Measurements from ENCODE around the gene DIS3L2.
"Not testable (repeated sequence)": the region's sequence is repeated elsewhere in the genome, so short reads cannot be mapped to it uniquely, and the experiment has no call there.

DIS3L2 gene

DNA sequence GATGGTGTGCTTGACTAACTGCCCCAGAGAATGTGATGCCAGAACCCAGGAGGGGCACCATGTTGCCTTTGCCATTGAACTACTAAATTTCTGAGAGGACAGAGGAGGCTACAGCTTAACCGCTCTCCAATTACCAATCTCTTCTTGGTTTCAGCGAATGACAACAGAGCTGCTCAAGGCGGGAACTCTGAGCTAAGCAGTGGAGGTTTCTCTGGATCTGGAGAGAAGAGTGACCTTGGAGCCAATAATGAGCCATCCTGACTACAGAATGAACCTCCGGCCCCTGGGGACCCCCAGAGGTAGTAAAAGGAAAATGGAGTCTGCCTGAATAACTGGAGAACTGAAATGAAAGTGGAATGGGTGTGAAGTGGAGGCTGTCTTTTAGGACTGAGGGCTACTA lies 53.2 kb downstream of the DIS3L2 start:
- peaks cover 4% of the 10 kb centered on the region for H3K9me3 ChIP-seq (ENCODE audit: low read length)
- H3K4me3 ChIP-seq (ENCODE audit: low read length), result no peak overlapping the region
- peaks cover 1% of the 10 kb centered on the region for H3K4me1 ChIP-seq (ENCODE audit: insufficient read depth, low read length)
- no peaks in the 10 kb centered on the region for H3K27me3 ChIP-seq (ENCODE audit: insufficient read depth, low read length)
- H2AFZ ChIP-seq (ENCODE audit: low read depth, low read length), result no peak overlapping the region
- peaks cover 15% of the 10 kb centered on the region for H3K36me3 ChIP-seq (ENCODE audit: insufficient read depth, low read length)

- H2AFZ ChIP-seq (ENCODE audit: low read depth, low read length), result no peak overlapping the region
- no peaks in the 10 kb centered on the region for H3K27me3 ChIP-seq (ENCODE audit: insufficient read depth, low read length)
- H3K4me1 ChIP-seq (ENCODE audit: insufficient read depth, low read length), result no peaks in the 10 kb centered on the region
- H3K36me3 ChIP-seq (ENCODE audit: insufficient read depth, low read length), result peaks cover 19% of the 10 kb centered on the region
- H3K9me3 ChIP-seq (ENCODE audit: low read length), result no peaks in the 10 kb centered on the region
- no peak overlapping the region for H3K4me3 ChIP-seq (ENCODE audit: low read length)
Observed at GRCh38 chr2:232018181-232018580, 56.7 kb downstream of the DIS3L2 start.

GRCh38 chr2:232022718-232023117 lies 61.2 kb downstream of the DIS3L2 start:
- H3K27me3 ChIP-seq (ENCODE audit: insufficient read depth, low read length), result no peaks in the 10 kb centered on the region
- no peak overlapping the region for H3K4me3 ChIP-seq (ENCODE audit: low read length)
- no peak overlapping the region for H2AFZ ChIP-seq (ENCODE audit: low read depth, low read length)
- H3K9me3 ChIP-seq (ENCODE audit: low read length), result no peaks in the 10 kb centered on the region
- H3K4me1 ChIP-seq (ENCODE audit: insufficient read depth, low read length), result no peaks in the 10 kb centered on the region
- H3K36me3 ChIP-seq (ENCODE audit: insufficient read depth, low read length), result peaks cover 29% of the 10 kb centered on the region

DNA sequence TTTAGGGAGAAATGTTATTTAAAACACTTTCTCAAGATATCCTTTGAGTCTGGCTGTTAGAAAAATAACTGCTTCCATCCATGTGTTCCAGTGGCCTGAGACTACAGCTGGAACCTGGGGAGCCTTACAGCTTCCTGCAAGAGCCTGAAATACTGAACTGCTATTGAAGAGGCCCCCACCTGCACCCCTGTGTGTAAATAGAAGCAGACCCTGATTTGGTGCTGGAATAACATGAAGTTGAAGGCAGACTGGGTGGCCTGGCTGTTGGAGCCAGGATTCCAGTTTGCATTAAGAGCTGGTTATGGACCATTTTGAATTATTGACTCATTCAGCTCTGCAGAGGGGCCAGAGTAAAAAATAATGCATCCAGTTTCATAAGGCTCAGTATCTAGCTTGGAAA lies 61.9 kb downstream of the DIS3L2 start:
- Histone ChIP-seq H3K4me3 (ENCODE audit: low read length) (no peak overlapping the region), H3K36me3 (ENCODE audit: insufficient read depth, low read length) (peaks cover 29% of the 10 kb centered on the region), H3K4me1 (ENCODE audit: insufficient read depth, low read length) (no peaks in the 10 kb centered on the region), H3K27me3 (ENCODE audit: insufficient read depth, low read length) (no peaks in the 10 kb centered on the region), H3K9me3 (ENCODE audit: low read length) (no peaks in the 10 kb centered on the region), H2AFZ (ENCODE audit: low read depth, low read length) (no peak overlapping the region)

DNA sequence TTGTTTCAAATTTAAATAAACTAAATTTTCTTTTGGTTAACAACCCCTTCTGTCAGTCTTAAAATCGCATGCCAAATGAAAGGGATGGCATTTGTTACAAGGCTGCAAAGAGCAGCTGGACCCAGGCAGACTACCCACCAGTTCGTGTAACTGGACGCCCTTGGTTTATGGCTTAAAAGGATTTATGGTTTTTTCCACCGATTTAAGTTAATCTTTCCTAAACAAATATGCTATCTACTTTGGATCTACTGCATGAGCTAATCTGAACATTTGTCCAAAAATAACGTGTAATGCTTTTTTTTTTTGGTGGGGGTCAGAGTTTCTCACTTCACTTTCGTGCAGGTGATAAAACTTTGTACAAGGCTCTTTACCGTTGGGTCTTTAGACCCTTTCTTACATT lies 62.9 kb downstream of the DIS3L2 start:
- Histone ChIP-seq H3K36me3 (ENCODE audit: insufficient read depth, low read length) (peaks cover 25% of the 10 kb centered on the region), H3K4me1 (ENCODE audit: insufficient read depth, low read length) (no peaks in the 10 kb centered on the region), H3K4me3 (ENCODE audit: low read length) (no peak overlapping the region), H3K27me3 (ENCODE audit: insufficient read depth, low read length) (no peaks in the 10 kb centered on the region), H3K9me3 (ENCODE audit: low read length) (no peaks in the 10 kb centered on the region), H2AFZ (ENCODE audit: low read depth, low read length) (no peak overlapping the region)

DNA sequence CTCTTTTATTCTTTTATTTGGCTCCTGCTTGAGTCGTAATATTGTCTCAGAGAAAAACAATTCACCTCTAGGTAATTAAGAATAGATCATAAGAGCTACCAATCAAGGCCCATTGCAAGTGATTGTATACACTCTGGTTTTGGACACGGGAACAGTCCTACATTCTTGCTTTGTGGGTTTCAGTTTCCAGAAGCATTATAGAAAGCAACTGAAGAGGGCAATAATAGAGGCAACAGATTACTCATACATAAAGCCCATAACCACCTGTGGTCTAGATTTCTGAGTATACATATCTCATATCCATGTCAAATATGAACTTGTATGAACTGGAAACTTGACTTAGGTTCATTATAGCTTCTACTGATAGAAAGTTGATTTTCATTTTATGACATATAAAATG lies 65.4 kb downstream of the DIS3L2 start:
- H3K9me3 ChIP-seq (ENCODE audit: low read length), result no peaks in the 10 kb centered on the region

DNA sequence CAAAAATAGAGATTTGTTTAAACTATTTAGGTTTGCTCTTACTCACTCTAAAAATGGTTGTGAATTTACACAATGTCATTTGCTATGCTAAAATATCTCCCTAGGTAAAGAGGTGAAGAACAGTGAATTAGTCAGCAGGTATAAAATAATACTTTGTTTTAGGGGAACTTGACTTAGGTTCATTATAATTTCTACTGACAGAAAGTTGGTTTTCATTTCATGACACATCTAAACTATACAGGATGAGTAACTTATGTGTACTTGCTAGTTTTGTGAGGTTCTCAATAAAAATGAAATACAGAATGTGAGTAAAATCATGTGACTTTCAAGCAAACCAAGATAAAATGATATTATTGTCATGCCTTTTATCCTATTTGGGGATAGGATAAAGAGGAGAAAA lies 66.0 kb downstream of the DIS3L2 start:
- Histone ChIP-seq H3K36me3 (ENCODE audit: insufficient read depth, low read length) (peaks cover 33% of the 10 kb centered on the region), H3K4me1 (ENCODE audit: insufficient read depth, low read length) (no peaks in the 10 kb centered on the region), H2AFZ (ENCODE audit: low read depth, low read length) (no peak overlapping the region), H3K9me3 (ENCODE audit: low read length) (no peaks in the 10 kb centered on the region), H3K27me3 (ENCODE audit: insufficient read depth, low read length) (no peaks in the 10 kb centered on the region), H3K4me3 (ENCODE audit: low read length) (no peak overlapping the region)

More for the DNA sequence above, 65.4 kb downstream of the DIS3L2 start:
- Histone ChIP-seq H3K36me3 (ENCODE audit: insufficient read depth, low read length) (peaks cover 33% of the 10 kb centered on the region), H2AFZ (ENCODE audit: low read depth, low read length) (no peak overlapping the region), H3K27me3 (ENCODE audit: insufficient read depth, low read length) (no peaks in the 10 kb centered on the region), H3K4me1 (ENCODE audit: insufficient read depth, low read length) (no peaks in the 10 kb centered on the region), H3K4me3 (ENCODE audit: low read length) (no peak overlapping the region)

DNA sequence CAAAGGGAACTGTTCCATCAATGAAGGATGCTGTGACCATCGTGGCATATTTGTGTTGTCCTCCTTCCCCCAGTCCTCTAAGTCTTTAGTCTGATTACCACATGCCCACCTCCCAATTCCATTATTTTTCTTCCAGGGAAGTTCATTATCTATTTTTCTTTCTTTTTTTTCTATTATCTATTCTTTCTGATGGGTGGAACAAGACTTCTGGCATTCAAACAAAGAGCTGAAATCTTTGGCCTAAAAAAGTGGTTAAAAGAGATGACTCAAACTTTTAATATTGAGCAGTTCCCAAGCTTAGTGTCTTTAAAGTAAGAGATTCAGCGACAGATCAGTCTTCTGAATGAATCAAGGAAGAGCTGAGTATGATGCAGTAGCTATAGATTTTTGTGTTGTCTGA lies 66.6 kb downstream of the DIS3L2 start:
- Histone ChIP-seq H3K9me3 (ENCODE audit: low read length) (no peaks in the 10 kb centered on the region), H3K4me3 (ENCODE audit: low read length) (no peak overlapping the region), H3K36me3 (ENCODE audit: insufficient read depth, low read length) (peaks cover 33% of the 10 kb centered on the region), H3K4me1 (ENCODE audit: insufficient read depth, low read length) (no peaks in the 10 kb centered on the region), H3K27me3 (ENCODE audit: insufficient read depth, low read length) (no peaks in the 10 kb centered on the region), H2AFZ (ENCODE audit: low read depth, low read length) (no peak overlapping the region)

DNA sequence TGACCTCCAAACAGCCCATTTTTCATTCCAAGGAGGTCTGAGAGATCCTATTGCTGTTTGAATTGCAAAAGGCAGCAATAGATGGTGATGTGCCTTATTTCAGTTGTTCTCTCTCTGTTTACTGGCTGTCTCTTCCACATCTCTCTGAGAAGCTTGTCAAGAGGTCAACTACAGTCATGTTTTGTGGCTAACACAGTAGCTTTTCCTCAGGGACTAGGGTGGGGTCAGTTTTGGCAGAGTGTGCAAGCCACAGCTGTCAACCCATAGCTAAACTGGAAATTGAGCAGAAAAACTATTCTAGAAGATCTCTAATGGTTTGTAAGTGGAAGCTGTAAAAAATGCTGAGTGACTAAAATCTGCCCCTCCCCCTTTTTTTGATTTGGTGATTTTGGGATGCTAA lies 67.1 kb downstream of the DIS3L2 start:
- peaks cover 29% of the 10 kb centered on the region for H3K36me3 ChIP-seq (ENCODE audit: insufficient read depth, low read length)
- H3K9me3 ChIP-seq (ENCODE audit: low read length), result no peaks in the 10 kb centered on the region
- H3K4me3 ChIP-seq (ENCODE audit: low read length), result no peak overlapping the region
- H2AFZ ChIP-seq (ENCODE audit: low read depth, low read length), result no peak overlapping the region
- no peaks in the 10 kb centered on the region for H3K4me1 ChIP-seq (ENCODE audit: insufficient read depth, low read length)
- H3K27me3 ChIP-seq (ENCODE audit: insufficient read depth, low read length), result no peaks in the 10 kb centered on the region

DNA sequence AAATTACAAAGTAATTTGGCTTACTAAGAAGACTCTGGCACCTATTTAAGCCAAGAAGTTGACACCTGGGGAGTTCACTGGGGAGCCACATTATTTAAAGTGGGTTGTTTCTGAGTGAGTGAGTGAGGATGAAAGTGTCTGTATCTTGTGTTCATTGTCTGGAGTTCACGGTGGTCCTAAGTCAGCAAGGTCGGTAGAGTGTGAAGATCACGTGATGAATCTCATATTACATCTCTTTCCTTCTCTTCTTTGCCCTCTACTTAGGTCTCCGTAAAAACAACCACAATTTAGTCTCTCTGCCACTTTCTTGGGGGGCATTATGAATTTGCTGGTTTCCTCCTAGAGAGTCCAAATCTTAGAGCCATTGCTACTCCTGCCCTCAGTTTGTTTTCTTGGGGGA lies 67.8 kb downstream of the DIS3L2 start:
- H3K27me3 ChIP-seq (ENCODE audit: insufficient read depth, low read length), result no peaks in the 10 kb centered on the region
- H2AFZ ChIP-seq (ENCODE audit: low read depth, low read length), result no peak overlapping the region
- peaks cover 25% of the 10 kb centered on the region for H3K36me3 ChIP-seq (ENCODE audit: insufficient read depth, low read length)
- H3K4me1 ChIP-seq (ENCODE audit: insufficient read depth, low read length), result no peaks in the 10 kb centered on the region
- H3K4me3 ChIP-seq (ENCODE audit: low read length), result no peak overlapping the region
- H3K9me3 ChIP-seq (ENCODE audit: low read length), result no peaks in the 10 kb centered on the region

- Histone ChIP-seq H3K4me3 (ENCODE audit: low read length) (no peak overlapping the region), H3K27me3 (ENCODE audit: insufficient read depth, low read length) (no peaks in the 10 kb centered on the region), H2AFZ (ENCODE audit: low read depth, low read length) (no peak overlapping the region), H3K4me1 (ENCODE audit: insufficient read depth, low read length) (no peaks in the 10 kb centered on the region), H3K9me3 (ENCODE audit: low read length) (no peaks in the 10 kb centered on the region), H3K36me3 (ENCODE audit: insufficient read depth, low read length) (peaks cover 18% of the 10 kb centered on the region)
Observed at GRCh38 chr2:232030229-232030628, 68.7 kb downstream of the DIS3L2 start.

DNA sequence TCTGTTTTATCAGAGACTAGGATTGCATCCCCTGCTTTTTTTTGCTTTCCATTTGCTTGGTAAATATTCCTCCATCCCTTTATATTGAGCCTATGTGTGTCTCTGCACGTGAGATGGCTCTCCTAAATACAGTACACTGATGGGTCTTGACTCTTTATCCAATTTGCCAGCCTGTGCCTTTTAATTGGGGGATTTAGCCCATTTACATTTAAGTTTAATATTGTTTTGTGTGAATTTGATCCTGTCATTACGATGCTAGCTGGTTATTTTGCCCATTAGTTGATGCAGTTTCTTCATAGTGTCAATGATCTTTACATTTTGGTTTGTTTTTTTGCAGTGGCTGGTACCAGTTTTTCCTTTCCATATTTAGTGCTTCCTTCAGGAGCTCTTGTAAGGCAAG lies 73.8 kb downstream of the DIS3L2 start:
- H3K4me1 ChIP-seq (ENCODE audit: insufficient read depth, low read length); H2AFZ ChIP-seq (ENCODE audit: low read depth, low read length); H3K27me3 ChIP-seq (ENCODE audit: insufficient read depth, low read length); H3K36me3 ChIP-seq (ENCODE audit: insufficient read depth, low read length); H3K4me3 ChIP-seq (ENCODE audit: low read length); H3K9me3 ChIP-seq (ENCODE audit: low read length): not testable (repeated sequence)

- H3K4me3 ChIP-seq (ENCODE audit: low read length); H3K4me1 ChIP-seq (ENCODE audit: insufficient read depth, low read length); H3K27me3 ChIP-seq (ENCODE audit: insufficient read depth, low read length); H3K9me3 ChIP-seq (ENCODE audit: low read length); H2AFZ ChIP-seq (ENCODE audit: low read depth, low read length); H3K36me3 ChIP-seq (ENCODE audit: insufficient read depth, low read length): not testable (repeated sequence)
Observed at GRCh38 chr2:232036876-232037275, 75.4 kb downstream of the DIS3L2 start.

DNA sequence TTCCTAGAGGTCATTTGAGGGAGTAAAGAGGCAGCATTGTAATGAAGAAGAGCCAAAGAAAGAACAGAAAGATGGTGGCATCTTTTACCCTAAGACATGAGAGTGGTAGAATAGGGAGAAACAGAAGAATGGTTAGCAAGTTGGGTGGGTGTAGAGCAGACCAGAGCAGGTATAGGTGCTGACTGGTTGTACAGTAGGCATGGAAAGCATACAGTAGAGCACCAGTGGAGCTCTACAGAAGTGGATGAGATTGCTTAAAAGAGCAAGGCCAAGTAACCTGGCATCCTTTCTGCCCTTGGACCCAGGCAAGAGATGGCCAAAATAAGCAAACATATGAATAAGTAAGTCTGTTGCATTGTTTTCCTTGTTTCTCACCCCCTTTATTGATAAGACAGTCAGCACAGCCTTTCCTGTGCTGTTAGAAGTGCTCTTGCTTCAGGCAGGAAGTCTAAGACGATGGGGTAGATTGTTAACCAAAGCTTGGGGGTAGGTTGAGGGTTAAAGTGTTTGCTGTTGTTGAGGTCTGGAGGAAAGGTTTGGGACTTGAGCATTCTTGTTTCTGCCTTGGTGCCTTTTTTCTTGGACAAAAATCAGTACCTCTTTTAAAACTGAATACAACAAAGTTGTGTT lies 76.9 kb downstream of the DIS3L2 start:
- no peak overlapping the region for H3K4me3 ChIP-seq (ENCODE audit: low read length)

More for the DNA sequence above, 76.9 kb downstream of the DIS3L2 start:
- no peaks in the 10 kb centered on the region for H3K9me3 ChIP-seq (ENCODE audit: low read length)
- peaks cover 3% of the 10 kb centered on the region for H3K4me1 ChIP-seq (ENCODE audit: insufficient read depth, low read length)
- no peaks in the 10 kb centered on the region for H3K27me3 ChIP-seq (ENCODE audit: insufficient read depth, low read length)
- H3K36me3 ChIP-seq (ENCODE audit: insufficient read depth, low read length), result peaks cover 4% of the 10 kb centered on the region
- no peak overlapping the region for H2AFZ ChIP-seq (ENCODE audit: low read depth, low read length)

Data from neuron (in vitro differentiated cells).